ENCODE data around the gene USP6NL.

DNA sequence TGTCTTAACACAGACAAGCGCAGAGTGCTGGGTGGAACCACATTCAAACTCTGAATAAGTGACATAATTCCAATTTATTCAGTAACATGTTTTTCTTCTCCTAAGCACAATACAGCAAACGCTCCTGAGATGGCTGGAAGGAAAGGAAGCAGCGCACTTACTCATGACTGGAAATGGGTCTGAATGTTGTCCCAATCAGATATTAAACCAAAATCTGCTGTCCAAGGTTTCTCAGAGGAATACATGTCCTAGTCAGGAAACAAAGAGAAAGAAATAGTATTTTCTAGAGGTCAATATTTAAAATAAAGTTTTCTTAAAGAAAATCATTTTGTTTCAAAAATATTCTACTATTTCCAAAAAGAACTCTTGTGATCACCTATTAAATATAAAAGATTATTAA lies 14.0 kb downstream of the USP6NL start:
- no peak for TF ChIP-seq POLR2A (IDR thresholded peaks at IDR 0.05; ENCODE audit: low read depth, low read length)
- TF ChIP-seq CBX5 (IDR thresholded peaks at IDR 0.05; ENCODE audit: low read depth) = no peak
- TF ChIP-seq SP1 (IDR thresholded peaks at IDR 0.05; ENCODE audit: low read depth, low read length) = no peak
- TF ChIP-seq, protein P1, sequence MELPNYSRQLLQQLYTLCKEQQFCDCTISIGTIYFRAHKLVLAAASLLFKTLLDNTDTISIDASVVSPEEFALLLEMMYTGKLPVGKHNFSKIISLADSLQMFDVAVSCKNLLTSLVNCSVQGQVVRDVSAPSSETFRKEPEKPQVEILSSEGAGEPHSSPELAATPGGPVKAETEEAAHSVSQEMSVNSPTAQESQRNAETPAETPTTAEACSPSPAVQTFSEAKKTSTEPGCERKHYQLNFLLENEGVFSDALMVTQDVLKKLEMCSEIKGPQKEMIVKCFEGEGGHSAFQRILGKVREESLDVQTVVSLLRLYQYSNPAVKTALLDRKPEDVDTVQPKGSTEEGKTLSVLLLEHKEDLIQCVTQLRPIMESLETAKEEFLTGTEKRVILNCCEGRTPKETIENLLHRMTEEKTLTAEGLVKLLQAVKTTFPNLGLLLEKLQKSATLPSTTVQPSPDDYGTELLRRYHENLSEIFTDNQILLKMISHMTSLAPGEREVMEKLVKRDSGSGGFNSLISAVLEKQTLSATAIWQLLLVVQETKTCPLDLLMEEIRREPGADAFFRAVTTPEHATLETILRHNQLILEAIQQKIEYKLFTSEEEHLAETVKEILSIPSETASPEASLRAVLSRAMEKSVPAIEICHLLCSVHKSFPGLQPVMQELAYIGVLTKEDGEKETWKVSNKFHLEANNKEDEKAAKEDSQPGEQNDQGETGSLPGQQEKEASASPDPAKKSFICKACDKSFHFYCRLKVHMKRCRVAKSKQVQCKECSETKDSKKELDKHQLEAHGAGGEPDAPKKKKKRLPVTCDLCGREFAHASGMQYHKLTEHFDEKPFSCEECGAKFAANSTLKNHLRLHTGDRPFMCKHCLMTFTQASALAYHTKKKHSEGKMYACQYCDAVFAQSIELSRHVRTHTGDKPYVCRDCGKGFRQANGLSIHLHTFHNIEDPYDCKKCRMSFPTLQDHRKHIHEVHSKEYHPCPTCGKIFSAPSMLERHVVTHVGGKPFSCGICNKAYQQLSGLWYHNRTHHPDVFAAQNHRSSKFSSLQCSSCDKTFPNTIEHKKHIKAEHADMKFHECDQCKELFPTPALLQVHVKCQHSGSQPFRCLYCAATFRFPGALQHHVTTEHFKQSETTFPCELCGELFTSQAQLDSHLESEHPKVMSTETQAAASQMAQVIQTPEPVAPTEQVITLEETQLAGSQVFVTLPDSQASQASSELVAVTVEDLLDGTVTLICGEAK (IDR thresholded peaks at IDR 0.05; ENCODE audit: borderline replicate concordance) = no peak
- no peak for TF ChIP-seq POLR2AphosphoS5 (IDR thresholded peaks at IDR 0.05; ENCODE audit: low read length)

Measured in GM12878 (cell line).